ENCODE measurements around the gene ELOVL1.
"Not testable (repeated sequence)": the region's sequence is repeated elsewhere in the genome, so short reads cannot be mapped to it uniquely, and the experiment has no call there.

ELOVL1 gene

GRCh38 chr1:43404353-43404752 lies 36.5 kb upstream of the ELOVL1 start:
- no peak for TF ChIP-seq CTCF (conservative IDR thresholded peaks at IDR 0.05; ENCODE audit: low read length)
- H3K4me3 ChIP-seq (ENCODE audit: low read length): no peak overlapping the region
- no peak for DNase-seq (ENCODE audit: low read depth)

GRCh38 chr1:43402089-43402865 lies 34.5 kb upstream of the ELOVL1 start:
- no peak for DNase-seq (ENCODE audit: low read depth)
- TF ChIP-seq CTCF (conservative IDR thresholded peaks at IDR 0.05; ENCODE audit: low read length): no peak
- H3K4me3 ChIP-seq (ENCODE audit: low read length): no peak overlapping the region

GRCh38 chr1:43400441-43400840 lies 32.6 kb upstream of the ELOVL1 start:
- not testable (repeated sequence) for DNase-seq (ENCODE audit: low read depth); H3K4me3 ChIP-seq (ENCODE audit: low read length)

- no peak overlapping the region for H3K4me3 ChIP-seq (ENCODE audit: low read length)
- no peak for TF ChIP-seq CTCF (conservative IDR thresholded peaks at IDR 0.05; ENCODE audit: low read length)
- no peak for DNase-seq (ENCODE audit: low read depth)
These were observed 30.4 kb upstream of the ELOVL1 start for GRCh38 chr1:43398227-43398626.

DNA sequence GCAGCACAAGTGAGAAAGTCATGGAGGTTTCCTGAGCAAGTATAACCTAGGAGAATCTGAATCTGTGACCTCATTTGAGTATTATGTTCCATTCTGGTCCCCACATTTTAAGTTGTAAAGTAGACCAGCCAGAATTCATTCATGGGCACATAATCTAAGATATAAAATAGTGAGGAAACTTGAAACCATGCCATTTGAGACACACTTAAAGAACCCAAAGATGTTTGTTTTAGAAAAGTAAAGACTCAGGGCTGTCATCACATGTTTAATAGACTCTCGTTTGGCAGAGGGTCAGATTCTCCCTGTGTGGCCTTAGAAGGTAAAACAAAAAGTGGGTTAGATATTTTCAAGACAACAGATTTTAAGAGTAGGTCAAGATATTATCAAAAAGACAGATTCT lies 28.2 kb upstream of the ELOVL1 start:
- no peak for DNase-seq (ENCODE audit: low read depth)
- no peak overlapping the region for H3K4me3 ChIP-seq (ENCODE audit: low read length)
- TF ChIP-seq CTCF (conservative IDR thresholded peaks at IDR 0.05; ENCODE audit: low read length): no peak

DNA sequence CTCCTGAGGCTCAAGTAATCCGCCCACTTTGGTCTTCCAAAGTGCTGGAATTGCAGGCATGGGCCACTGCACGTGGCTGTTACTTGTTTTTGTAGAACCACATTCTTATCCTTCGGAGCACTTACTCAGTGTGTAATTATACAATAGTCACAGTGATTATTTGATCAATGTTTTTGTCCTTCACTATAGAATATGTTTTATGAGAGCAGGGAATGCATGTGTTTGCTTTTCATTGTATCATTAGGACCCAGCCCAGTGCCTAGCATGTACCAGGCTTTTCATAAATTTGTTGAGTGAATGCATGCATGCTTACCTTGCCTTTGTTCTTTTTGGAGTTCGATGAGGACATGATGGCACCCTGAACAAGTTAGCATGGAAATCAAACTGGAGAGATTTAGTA lies 27.7 kb upstream of the ELOVL1 start:
- no peak overlapping the region for H3K4me3 ChIP-seq (ENCODE audit: low read length)
- DNase-seq (ENCODE audit: low read depth): no peak
- no peak for TF ChIP-seq CTCF (conservative IDR thresholded peaks at IDR 0.05; ENCODE audit: low read length)

- no peak for TF ChIP-seq CTCF (conservative IDR thresholded peaks at IDR 0.05; ENCODE audit: low read length)
- H3K4me3 ChIP-seq (ENCODE audit: low read length): no peak overlapping the region
- DNase-seq (ENCODE audit: low read depth): no peak
These were observed 24.9 kb upstream of the ELOVL1 start for GRCh38 chr1:43392702-43393101.

All from AG10803 (cell line).